ENCODE measurements around the gene PI4K2B. TPM values are rescaled to one million over a fixed set of nuclear protein-coding genes. Genes with fewer than 3 reads are reported as not detected.
A peak's percentile ranks its signal among the peaks of the same experiment; 100 is the strongest.

Gene PI4K2B
- total RNA-seq, 4 donors from 2014 or later = 17.9 to 25.6 (median 18.8) TPM

DNA sequence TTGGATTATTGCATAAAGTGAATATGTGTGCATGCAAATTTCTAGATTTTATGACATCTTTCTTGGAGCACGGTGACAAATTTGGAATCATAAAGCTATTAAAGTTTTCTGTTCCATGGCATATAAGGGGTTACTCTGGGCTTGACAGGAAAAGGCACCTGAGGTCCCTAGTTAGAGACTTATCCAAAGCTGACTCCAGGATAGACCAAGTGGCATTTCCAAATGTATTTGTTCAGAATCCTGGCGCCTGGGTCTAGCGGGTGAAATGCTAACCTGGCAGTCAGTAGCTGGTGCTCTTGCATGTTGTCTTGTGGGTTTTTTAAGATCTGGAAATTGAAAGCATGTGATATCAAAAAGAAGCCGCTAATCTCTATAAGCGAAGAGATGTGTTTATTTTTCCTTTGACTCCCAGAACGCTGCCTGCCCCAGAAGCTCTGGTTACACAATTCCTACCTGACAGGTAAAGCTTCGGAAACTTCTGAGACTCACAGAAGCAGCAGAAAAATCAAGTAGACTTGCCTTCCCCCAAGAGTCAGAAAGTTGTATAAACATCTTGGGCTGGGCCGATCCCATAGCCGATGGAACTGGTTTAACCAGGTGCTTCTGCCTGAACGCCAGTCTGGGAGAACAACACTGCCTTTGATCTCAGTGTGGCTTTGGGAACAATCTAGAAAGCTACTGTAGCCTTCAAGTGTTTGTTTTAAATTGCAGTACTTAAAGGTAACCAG, 65.8 kb downstream of the PI4K2B start:
- intact Hi-C loops (cut with DNase I; ENCODE audit: low total_unique reads) = loop anchor here (10.0 kb wide), 1 partner anchor 65 kb away; the partner anchor contains the start of gene PI4K2B
- WGBS, 2 donors = 31 to 37% methylated on average over 10 of the region's 10 CpGs
- no peak for TF ChIP-seq POLR2A (IDR thresholded peaks at IDR 0.05)
- TF ChIP-seq, protein P1, sequence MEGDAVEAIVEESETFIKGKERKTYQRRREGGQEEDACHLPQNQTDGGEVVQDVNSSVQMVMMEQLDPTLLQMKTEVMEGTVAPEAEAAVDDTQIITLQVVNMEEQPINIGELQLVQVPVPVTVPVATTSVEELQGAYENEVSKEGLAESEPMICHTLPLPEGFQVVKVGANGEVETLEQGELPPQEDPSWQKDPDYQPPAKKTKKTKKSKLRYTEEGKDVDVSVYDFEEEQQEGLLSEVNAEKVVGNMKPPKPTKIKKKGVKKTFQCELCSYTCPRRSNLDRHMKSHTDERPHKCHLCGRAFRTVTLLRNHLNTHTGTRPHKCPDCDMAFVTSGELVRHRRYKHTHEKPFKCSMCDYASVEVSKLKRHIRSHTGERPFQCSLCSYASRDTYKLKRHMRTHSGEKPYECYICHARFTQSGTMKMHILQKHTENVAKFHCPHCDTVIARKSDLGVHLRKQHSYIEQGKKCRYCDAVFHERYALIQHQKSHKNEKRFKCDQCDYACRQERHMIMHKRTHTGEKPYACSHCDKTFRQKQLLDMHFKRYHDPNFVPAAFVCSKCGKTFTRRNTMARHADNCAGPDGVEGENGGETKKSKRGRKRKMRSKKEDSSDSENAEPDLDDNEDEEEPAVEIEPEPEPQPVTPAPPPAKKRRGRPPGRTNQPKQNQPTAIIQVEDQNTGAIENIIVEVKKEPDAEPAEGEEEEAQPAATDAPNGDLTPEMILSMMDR (IDR thresholded peaks at IDR 0.05) = no peak
- peak in 1 of 2 donors; percentile 25 for DNase-seq (ENCODE audit: low spot score in 2 of 2)
- no peak overlapping the region for H3K4me3 ChIP-seq (ENCODE audit: low read depth, poor library complexity, severe bottlenecking)

DNA sequence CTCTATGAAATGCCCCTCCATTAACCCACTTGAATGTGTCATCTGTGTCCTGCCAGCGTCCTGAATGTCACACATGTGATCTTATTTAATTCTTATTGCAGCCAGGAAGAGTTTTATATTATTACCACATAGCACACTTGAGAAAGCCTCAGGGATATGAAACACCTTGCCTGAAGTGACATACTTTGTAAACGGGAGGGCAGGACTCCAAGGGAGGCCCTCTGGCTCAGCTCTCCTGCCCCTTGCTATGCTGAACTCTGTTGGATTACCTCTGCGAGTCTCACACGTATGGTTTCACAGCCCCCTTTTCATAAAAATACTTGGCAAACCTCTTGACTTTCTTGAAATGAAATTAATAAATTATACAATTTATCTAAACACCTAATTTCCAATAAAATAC, 67.6 kb downstream of the PI4K2B start:
- TF ChIP-seq POLR2A (IDR thresholded peaks at IDR 0.05) = no peak
- TF ChIP-seq, protein P1 (IDR thresholded peaks at IDR 0.05) = no peak
- intact Hi-C loops (cut with DNase I; ENCODE audit: low total_unique reads) = loop anchor here (10.0 kb wide), 1 partner anchor 67 kb away; the partner anchor contains the start of gene PI4K2B
- no peak overlapping the region for H3K4me3 ChIP-seq (ENCODE audit: low read depth, poor library complexity, severe bottlenecking)
- 76 to 80% methylated on average over 4 of the region's 4 CpGs for WGBS, 2 donors
- no peak for DNase-seq (ENCODE audit: low spot score in 2 of 2)

DNA sequence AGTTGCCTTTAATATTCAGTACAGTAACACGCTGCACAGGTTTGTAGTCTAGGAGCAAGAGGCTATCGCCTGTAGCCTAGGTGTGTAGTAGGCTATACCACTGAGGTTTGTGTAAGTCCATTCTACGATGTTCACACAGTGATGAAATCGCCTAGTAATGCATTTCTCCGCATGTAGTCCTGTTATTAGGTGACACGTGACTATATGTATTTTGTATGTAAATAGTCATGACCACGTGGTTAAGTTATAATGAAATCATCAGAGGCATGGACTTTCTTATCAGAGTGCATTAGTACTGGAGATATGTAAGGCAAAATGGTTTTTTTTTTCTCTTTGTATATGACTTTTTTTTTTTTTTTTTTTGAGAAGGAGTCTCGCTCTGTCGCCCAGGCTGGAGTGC, 68.8 kb downstream of the PI4K2B start:
- intact Hi-C loops (cut with DNase I; ENCODE audit: low total_unique reads) = loop anchor here (10.0 kb wide), 1 partner anchor 68 kb away; the partner anchor contains the start of gene PI4K2B
- H3K4me3 ChIP-seq (ENCODE audit: low read depth, poor library complexity, severe bottlenecking) = no peak overlapping the region
- 80 to 94% methylated on average over 9 of the region's 9 CpGs for WGBS, 2 donors
- no peak for DNase-seq (ENCODE audit: low spot score in 2 of 2)
- TF ChIP-seq, protein P1 (IDR thresholded peaks at IDR 0.05) = no peak
- no peak for TF ChIP-seq POLR2A (IDR thresholded peaks at IDR 0.05)

DNA sequence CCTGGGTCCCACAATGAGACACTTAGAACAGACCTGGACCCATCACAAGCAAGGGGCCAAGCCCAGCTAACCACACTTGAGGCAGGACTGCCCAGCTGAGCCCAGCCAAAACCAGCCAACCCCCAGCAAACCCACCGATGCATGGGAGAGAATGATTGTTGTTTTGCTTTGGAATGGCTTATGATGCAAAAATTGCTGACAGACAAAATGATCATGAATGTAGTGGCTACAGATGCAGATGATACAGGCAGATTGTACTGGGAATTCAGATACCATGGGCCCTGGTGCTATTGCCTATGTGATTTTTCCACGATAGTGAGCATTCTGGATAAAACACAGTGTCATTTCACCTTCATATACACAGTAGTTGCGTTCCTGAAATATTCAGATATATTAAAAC, 69.7 kb downstream of the PI4K2B start:
- intact Hi-C loops (cut with DNase I; ENCODE audit: low total_unique reads) = loop anchor here (10.0 kb wide), 1 partner anchor 69 kb away; the partner anchor contains the start of gene PI4K2B
- no peak overlapping the region for H3K4me3 ChIP-seq (ENCODE audit: low read depth, poor library complexity, severe bottlenecking)
- 89 to 92% methylated on average over 3 of the region's 3 CpGs for WGBS, 2 donors
- DNase-seq (ENCODE audit: low spot score in 2 of 2) = no peak
- TF ChIP-seq POLR2A (IDR thresholded peaks at IDR 0.05) = no peak
- TF ChIP-seq, protein P1 (IDR thresholded peaks at IDR 0.05) = no peak

DNA sequence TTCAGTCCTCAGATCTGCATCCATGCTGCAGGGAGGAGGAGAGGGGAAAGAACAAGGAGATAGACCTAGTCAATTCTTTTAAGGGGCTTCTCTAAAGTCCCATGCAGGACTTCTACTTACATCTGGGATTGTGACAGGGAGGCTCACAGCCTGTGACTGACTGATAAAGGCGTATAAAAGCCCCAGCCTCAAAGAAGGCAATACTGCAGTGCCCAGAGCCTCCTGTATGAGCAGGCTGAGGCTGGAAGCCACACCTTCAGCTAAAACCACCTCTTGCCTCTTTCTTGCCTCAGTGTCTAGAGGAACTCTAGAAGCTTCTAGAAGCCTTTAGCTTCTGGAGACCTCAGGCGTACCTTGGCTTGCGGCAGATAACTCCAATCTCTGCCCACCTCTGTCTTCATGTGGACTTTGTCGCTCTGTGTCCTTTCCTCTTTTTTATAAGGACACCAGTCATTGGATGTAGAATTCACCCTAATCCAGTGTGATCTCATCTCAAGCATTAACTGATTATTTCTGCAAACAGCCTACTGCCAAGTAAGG, 72.8 kb downstream of the PI4K2B start:
- DNase-seq (ENCODE audit: low spot score in 2 of 2) = no peak
- 68 to 92% methylated on average over 4 of the region's 4 CpGs for WGBS, 2 donors
- intact Hi-C loops (cut with DNase I; ENCODE audit: low total_unique reads) = loop anchor here (10.0 kb wide), 1 partner anchor 72 kb away; the partner anchor contains the start of gene PI4K2B
- TF ChIP-seq, protein P1 (IDR thresholded peaks at IDR 0.05) = no peak
- TF ChIP-seq POLR2A (IDR thresholded peaks at IDR 0.05) = no peak
- no peak overlapping the region for H3K4me3 ChIP-seq (ENCODE audit: low read depth, poor library complexity, severe bottlenecking)
